ENCODE measurements around the gene FAM151A. TPM values are rescaled to one million over a fixed set of nuclear protein-coding genes. Genes with fewer than 3 reads are reported as not detected.

FAM151A gene
- total RNA-seq, 4 donors from 2014 or later: 0.19 to 0.72 TPM; not detected in 2

DNA sequence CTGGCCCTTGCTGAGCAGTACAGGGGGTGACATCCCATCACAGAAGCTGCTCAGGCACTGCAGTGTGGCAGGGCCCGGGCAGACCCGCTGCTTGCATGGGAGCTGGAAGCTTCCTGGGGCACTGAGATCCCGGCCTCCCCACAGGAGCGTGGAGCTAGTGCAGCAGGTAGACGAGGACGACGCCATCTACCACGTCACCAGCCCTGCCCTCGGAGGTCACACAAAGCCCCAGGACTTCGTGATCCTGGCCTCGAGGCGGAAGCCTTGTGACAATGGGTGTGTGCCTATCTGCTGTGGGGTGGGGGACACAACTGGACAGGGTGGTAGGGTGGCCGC, 16.4 kb downstream of the FAM151A start:
- no peak for ATAC-seq (ENCODE audit: low FRiP score)
- TF ChIP-seq, protein P1, sequence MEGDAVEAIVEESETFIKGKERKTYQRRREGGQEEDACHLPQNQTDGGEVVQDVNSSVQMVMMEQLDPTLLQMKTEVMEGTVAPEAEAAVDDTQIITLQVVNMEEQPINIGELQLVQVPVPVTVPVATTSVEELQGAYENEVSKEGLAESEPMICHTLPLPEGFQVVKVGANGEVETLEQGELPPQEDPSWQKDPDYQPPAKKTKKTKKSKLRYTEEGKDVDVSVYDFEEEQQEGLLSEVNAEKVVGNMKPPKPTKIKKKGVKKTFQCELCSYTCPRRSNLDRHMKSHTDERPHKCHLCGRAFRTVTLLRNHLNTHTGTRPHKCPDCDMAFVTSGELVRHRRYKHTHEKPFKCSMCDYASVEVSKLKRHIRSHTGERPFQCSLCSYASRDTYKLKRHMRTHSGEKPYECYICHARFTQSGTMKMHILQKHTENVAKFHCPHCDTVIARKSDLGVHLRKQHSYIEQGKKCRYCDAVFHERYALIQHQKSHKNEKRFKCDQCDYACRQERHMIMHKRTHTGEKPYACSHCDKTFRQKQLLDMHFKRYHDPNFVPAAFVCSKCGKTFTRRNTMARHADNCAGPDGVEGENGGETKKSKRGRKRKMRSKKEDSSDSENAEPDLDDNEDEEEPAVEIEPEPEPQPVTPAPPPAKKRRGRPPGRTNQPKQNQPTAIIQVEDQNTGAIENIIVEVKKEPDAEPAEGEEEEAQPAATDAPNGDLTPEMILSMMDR (IDR thresholded peaks at IDR 0.05): no peak
- DNase-seq (ENCODE audit: low spot score): no peak

DNA sequence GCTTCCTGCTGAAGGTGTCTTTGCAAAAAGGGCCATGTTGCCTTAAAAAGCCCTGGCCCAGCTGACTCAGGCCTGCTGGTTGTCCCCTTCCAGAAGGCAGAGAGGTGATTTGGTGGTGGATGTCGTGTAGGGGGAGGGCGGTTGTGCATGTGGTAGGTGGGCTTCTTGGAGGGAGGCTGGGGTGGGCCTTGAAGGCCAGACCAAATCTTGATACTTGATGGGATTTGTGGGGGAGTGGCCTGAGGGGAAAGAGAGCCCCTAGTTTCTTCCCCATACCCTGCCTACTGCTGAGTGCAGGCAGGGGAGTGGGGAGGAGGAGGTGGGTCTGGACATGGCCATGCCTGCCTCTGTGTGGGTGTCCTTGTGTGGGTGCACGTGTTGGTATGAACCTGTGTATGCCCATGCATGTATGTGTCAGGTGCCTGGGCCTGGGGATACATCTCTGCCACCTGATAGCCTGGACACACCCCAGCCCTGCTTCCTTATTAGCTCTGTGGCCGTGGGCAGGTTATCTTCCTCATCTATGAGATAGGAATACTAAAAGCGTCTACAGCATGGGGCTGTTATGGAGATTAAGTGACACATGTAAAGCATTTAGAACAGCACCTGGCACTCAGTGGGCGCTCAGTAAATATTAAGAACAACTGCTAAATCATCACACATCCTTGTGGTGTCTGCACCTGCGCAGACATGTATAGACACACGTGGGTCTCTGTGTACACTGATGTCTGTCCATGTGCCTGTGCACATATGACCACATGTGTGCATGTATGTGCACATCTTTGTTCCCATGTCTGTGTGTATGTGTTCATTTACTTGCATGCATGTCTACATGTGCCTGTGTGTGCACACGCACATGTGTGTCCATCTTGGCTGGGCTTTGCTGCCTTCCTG, 17.0 kb downstream of the FAM151A start:
- TF ChIP-seq, protein P1 (IDR thresholded peaks at IDR 0.05): no peak
- no peak for DNase-seq (ENCODE audit: low spot score)
- ATAC-seq (ENCODE audit: low FRiP score): no peak

DNA sequence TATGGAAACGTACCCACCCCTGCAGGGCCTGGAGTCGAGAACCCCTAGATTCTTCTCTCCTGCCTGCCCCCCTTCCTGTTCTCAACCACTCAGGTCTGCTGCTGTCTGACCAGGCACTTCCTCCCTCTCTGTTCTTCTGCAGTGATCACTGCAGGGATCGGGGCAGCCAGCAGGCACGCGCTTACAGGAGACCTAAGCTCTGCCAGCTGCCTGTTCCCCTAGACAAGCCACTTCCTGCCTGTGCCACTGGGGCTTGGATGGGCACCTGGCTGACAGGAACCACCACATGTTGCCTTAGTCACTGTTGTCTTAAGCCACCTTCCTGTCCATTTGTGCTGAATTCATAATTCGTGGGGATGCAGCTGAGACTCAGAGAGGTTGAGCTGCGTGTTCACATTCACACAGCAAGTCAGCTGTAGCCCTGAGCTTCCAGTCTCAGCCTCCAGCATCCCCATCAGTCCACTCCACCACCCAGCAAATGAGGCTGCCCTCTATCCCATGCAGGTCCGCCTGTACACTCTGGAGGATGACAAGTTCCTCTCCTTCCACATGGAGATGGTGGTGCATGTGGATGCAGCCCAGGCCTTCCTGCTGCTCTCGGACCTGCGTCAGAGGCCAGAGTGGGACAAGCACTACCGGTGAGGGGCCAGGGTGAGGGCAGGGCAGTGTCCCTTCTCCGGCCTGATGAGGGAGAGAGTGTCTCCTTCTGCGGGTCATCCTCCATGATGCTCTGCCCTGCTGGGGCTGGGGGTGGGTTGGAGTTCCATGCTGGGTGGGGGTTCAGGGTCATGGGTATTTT, 18.6 kb downstream of the FAM151A start:
- ATAC-seq (ENCODE audit: low FRiP score): no peak
- no peak for DNase-seq (ENCODE audit: low spot score)
- TF ChIP-seq, protein P1 (IDR thresholded peaks at IDR 0.05): no peak

DNA sequence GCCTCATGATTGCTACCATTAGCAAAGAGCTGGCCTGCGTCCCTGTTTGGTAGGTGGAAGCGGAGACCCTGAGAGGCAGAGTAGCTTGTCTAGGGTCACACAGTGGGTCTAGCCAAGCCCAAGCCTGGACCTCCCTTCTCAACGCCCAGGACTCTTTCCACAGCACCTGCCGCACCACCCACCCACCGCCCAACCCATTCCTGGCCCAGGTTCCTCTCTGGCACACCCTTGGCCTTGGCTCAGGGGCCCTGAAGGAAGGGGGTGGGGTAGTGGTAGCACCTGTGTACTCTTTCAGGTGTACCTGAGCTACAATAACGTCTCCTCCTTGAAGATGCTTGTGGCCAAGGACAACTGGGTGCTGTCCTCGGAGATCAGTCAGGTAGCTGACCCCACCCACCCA, 19.3 kb downstream of the FAM151A start:
- TF ChIP-seq, protein P1 (IDR thresholded peaks at IDR 0.05): no peak
- ATAC-seq (ENCODE audit: low FRiP score): no peak

DNA sequence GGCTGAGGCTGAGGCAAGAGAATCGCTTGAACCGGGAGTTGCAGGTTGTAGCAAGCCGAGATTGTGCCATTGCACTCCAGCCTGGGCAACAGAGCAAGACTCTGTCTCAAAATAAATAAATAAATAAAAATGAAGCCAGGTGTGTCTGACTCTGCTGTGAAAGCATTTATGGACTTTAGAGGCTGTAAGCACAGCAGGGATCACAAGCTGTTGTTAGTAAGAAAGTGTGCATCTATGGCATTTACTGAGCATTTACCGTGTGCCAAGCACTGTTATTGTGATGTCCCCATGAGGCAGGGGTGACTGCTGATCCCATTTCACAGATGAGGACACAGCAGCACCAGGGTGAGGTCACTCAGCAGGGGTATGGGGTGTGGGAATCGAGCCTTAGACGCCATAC, 20.1 kb downstream of the FAM151A start:
- ATAC-seq (ENCODE audit: low FRiP score): no peak
- TF ChIP-seq, protein P1 (IDR thresholded peaks at IDR 0.05): no peak

More for the DNA sequence above, 19.3 kb downstream of the FAM151A start:
- DNase-seq (ENCODE audit: low spot score): no peak

DNA sequence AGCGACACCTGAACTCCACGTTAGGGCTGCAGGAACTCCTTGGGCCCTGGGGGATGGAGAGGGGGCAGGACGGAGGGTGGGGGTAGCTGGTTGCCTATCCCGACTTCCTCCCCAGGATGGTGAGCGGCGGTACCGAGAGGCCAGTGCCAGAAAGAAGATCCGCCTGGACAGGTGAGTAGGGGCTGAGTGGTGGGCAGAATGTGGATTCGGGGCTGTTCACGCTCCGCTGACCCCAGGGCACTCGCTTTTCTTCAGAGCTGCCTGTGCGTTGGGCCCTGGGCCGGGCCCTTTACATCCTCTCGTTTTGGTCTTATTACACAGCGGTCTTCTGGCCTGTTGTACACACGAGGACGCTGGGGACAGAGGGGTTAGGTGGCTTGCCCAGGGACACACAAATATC, 20.8 kb downstream of the FAM151A start:
- TF ChIP-seq, protein P1 (IDR thresholded peaks at IDR 0.05): no peak
- no peak for ATAC-seq (ENCODE audit: low FRiP score)
- no peak for DNase-seq (ENCODE audit: low spot score)

More for the DNA sequence above, 20.1 kb downstream of the FAM151A start:
- no peak for DNase-seq (ENCODE audit: low spot score)
